Measurements from ENCODE around the gene MAB21L1. TPM values are rescaled to one million over a fixed set of nuclear protein-coding genes. Genes with fewer than 3 reads are reported as not detected.

MAB21L1 gene
- total and polyA plus RNA-seq, 2 experiments from 2014 or later, result 0.78 TPM; not detected in 1

DNA sequence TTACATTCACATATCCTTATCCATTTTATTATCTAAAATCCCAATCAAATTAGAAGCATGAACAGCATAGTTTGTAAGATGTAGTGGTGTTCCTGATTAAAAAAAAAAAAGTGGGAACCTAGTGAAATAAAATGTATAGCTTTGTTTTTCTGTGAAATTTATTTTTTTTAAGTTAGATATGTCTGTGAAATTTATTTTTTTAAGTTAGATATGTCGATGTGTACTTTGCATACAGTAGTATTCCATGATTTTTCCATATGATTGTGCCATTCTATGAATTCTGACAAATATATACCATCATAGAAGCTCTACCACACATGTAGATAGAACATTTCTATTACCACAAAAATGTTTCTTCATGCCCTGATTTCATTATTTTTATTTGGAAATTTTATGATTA lies 6.0 kb upstream of the MAB21L1 start:
- Histone ChIP-seq H3K79me2 (replicated peaks; ENCODE audit: insufficient read depth) (no peaks in the 10 kb centered on the region), H3K4me3 (no peak overlapping the region), H3K36me3 (ENCODE audit: insufficient read depth) (no peaks in the 10 kb centered on the region), H3K4me2 (no peak overlapping the region), H2AFZ (no peak overlapping the region), H3K9me2 (ENCODE audit: insufficient read depth) (no peaks in the 10 kb centered on the region), H4K20me1 (replicated peaks; ENCODE audit: insufficient read depth) (peaks cover 6% of the 10 kb centered on the region; the same call in 1 of the 2 replicates), H3K27ac (ENCODE audit: low read depth) (no peak overlapping the region), H3F3A (replicated peaks; ENCODE audit: low read depth) (no peaks in the 10 kb centered on the region), H3K27me3 (ENCODE audit: insufficient read depth) (peaks cover 31% of the 10 kb centered on the region), H3K4me1 (ENCODE audit: insufficient read depth) (peaks cover 21% of the 10 kb centered on the region)
- H3K9me3 Mint-ChIP-seq, result no peaks in the 10 kb centered on the region
- peaks cover 19% of the 10 kb centered on the region for H3K4me1 Mint-ChIP-seq
- DNase-seq (ENCODE audit: low spot score) (no peak), ATAC-seq (no peak)
- H3K36me3 Mint-ChIP-seq (ENCODE audit: low read depth), result no peaks in the 10 kb centered on the region
- no peak for TF ChIP-seq STAT1 (IDR thresholded peaks at IDR 0.05; ENCODE audit: unreplicated experiment)
- no peak for TF ChIP-seq POLR2AphosphoS5 (IDR thresholded peaks at IDR 0.05; ENCODE audit: low read depth)
- TF ChIP-seq ZNF114 (CRISPR knock-in tag; IDR thresholded peaks at IDR 0.05), result no peak
- no peak for TF ChIP-seq EZH2phosphoT487 (IDR thresholded peaks at IDR 0.05; ENCODE audit: unreplicated experiment)
- no peak for TF ChIP-seq EZH2 (IDR thresholded peaks at IDR 0.05; ENCODE audit: low read depth, unreplicated experiment)
- TF ChIP-seq ZNF331 (CRISPR knock-in tag; IDR thresholded peaks at IDR 0.05; ENCODE audit: low read depth), result no peak
- TF ChIP-seq, protein P1, sequence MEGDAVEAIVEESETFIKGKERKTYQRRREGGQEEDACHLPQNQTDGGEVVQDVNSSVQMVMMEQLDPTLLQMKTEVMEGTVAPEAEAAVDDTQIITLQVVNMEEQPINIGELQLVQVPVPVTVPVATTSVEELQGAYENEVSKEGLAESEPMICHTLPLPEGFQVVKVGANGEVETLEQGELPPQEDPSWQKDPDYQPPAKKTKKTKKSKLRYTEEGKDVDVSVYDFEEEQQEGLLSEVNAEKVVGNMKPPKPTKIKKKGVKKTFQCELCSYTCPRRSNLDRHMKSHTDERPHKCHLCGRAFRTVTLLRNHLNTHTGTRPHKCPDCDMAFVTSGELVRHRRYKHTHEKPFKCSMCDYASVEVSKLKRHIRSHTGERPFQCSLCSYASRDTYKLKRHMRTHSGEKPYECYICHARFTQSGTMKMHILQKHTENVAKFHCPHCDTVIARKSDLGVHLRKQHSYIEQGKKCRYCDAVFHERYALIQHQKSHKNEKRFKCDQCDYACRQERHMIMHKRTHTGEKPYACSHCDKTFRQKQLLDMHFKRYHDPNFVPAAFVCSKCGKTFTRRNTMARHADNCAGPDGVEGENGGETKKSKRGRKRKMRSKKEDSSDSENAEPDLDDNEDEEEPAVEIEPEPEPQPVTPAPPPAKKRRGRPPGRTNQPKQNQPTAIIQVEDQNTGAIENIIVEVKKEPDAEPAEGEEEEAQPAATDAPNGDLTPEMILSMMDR (conservative IDR thresholded peaks at IDR 0.05; ENCODE audit: low read depth in 2 of 2), result no peak
- no peak overlapping the region for H3K27ac Mint-ChIP-seq
- H3K4me3 Mint-ChIP-seq, result no peak overlapping the region
- H3K27me3 Mint-ChIP-seq (ENCODE audit: insufficient read depth, low read depth, poor library complexity), result peaks cover 19% of the 10 kb centered on the region

DNA sequence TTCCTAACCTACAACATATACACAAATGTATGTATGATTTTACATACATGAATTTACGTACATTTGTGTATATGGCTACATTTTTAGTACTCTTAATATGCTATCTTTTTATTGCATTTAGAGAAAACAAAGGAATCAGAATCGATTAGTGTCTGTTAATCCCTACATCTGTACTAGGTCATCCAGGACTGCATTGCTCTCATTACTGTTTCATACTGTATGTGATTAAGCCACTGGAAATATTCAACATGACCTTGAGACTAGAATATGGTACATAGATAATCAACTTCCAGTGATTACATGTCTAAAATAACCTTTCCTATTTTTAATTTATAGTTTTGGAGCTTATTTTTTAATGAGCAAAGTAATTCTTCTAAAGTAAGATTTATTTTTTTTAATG lies 5.3 kb upstream of the MAB21L1 start:
- Histone ChIP-seq H4K20me1 (replicated peaks; ENCODE audit: insufficient read depth) (peaks cover 13% of the 10 kb centered on the region; the same call in 1 of the 2 replicates), H3K4me3 (no peak overlapping the region), H3K79me2 (replicated peaks; ENCODE audit: insufficient read depth) (no peaks in the 10 kb centered on the region), H3K4me1 (ENCODE audit: insufficient read depth) (peaks cover 29% of the 10 kb centered on the region), H3K4me2 (no peak overlapping the region), H3F3A (replicated peaks; ENCODE audit: low read depth) (no peaks in the 10 kb centered on the region; the same call in 1 of the 2 replicates), H2AFZ (no peak overlapping the region), H3K27ac (ENCODE audit: low read depth) (no peak overlapping the region), H3K9me2 (ENCODE audit: insufficient read depth) (no peaks in the 10 kb centered on the region), H3K36me3 (ENCODE audit: insufficient read depth) (no peaks in the 10 kb centered on the region), H3K27me3 (ENCODE audit: insufficient read depth) (peaks cover 39% of the 10 kb centered on the region)
- H3K4me3 Mint-ChIP-seq, result no peak overlapping the region
- no peaks in the 10 kb centered on the region for H3K36me3 Mint-ChIP-seq (ENCODE audit: low read depth)
- peaks cover 26% of the 10 kb centered on the region for H3K4me1 Mint-ChIP-seq
- peaks cover 26% of the 10 kb centered on the region for H3K27me3 Mint-ChIP-seq (ENCODE audit: insufficient read depth, low read depth, poor library complexity)
- no peak overlapping the region for H3K27ac Mint-ChIP-seq
- ATAC-seq (no peak), DNase-seq (ENCODE audit: low spot score) (no peak)
- H3K9me3 Mint-ChIP-seq, result no peaks in the 10 kb centered on the region
- TF ChIP-seq ZNF331 (CRISPR knock-in tag; IDR thresholded peaks at IDR 0.05; ENCODE audit: low read depth) (no peak), POLR2AphosphoS5 (IDR thresholded peaks at IDR 0.05; ENCODE audit: low read depth) (no peak), ZNF114 (CRISPR knock-in tag; IDR thresholded peaks at IDR 0.05) (no peak), STAT1 (IDR thresholded peaks at IDR 0.05; ENCODE audit: unreplicated experiment) (no peak), EZH2 (IDR thresholded peaks at IDR 0.05; ENCODE audit: low read depth, unreplicated experiment) (no peak), NANOG (IDR thresholded peaks at IDR 0.05; ENCODE audit: borderline replicate concordance) (no peak), CREB1 (CRISPR knock-in tag; IDR thresholded peaks at IDR 0.05; ENCODE audit: low read depth) (no peak)
- TF ChIP-seq, protein P2, sequence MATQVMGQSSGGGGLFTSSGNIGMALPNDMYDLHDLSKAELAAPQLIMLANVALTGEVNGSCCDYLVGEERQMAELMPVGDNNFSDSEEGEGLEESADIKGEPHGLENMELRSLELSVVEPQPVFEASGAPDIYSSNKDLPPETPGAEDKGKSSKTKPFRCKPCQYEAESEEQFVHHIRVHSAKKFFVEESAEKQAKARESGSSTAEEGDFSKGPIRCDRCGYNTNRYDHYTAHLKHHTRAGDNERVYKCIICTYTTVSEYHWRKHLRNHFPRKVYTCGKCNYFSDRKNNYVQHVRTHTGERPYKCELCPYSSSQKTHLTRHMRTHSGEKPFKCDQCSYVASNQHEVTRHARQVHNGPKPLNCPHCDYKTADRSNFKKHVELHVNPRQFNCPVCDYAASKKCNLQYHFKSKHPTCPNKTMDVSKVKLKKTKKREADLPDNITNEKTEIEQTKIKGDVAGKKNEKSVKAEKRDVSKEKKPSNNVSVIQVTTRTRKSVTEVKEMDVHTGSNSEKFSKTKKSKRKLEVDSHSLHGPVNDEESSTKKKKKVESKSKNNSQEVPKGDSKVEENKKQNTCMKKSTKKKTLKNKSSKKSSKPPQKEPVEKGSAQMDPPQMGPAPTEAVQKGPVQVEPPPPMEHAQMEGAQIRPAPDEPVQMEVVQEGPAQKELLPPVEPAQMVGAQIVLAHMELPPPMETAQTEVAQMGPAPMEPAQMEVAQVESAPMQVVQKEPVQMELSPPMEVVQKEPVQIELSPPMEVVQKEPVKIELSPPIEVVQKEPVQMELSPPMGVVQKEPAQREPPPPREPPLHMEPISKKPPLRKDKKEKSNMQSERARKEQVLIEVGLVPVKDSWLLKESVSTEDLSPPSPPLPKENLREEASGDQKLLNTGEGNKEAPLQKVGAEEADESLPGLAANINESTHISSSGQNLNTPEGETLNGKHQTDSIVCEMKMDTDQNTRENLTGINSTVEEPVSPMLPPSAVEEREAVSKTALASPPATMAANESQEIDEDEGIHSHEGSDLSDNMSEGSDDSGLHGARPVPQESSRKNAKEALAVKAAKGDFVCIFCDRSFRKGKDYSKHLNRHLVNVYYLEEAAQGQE (IDR thresholded peaks at IDR 0.05; ENCODE audit: unreplicated experiment), result no peak
- TF ChIP-seq, protein P1 (conservative IDR thresholded peaks at IDR 0.05; ENCODE audit: low read depth in 2 of 2), result no peak
- TF ChIP-seq, protein P3, sequence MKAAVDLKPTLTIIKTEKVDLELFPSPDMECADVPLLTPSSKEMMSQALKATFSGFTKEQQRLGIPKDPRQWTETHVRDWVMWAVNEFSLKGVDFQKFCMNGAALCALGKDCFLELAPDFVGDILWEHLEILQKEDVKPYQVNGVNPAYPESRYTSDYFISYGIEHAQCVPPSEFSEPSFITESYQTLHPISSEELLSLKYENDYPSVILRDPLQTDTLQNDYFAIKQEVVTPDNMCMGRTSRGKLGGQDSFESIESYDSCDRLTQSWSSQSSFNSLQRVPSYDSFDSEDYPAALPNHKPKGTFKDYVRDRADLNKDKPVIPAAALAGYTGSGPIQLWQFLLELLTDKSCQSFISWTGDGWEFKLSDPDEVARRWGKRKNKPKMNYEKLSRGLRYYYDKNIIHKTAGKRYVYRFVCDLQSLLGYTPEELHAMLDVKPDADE (IDR thresholded peaks at IDR 0.05), result no peak

Data from GM23338 (cell line).